ENCODE data around the gene SWI5.
"Not testable (repeated sequence)": the region's sequence is repeated elsewhere in the genome, so short reads cannot be mapped to it uniquely, and the experiment has no call there.

Gene SWI5

DNA sequence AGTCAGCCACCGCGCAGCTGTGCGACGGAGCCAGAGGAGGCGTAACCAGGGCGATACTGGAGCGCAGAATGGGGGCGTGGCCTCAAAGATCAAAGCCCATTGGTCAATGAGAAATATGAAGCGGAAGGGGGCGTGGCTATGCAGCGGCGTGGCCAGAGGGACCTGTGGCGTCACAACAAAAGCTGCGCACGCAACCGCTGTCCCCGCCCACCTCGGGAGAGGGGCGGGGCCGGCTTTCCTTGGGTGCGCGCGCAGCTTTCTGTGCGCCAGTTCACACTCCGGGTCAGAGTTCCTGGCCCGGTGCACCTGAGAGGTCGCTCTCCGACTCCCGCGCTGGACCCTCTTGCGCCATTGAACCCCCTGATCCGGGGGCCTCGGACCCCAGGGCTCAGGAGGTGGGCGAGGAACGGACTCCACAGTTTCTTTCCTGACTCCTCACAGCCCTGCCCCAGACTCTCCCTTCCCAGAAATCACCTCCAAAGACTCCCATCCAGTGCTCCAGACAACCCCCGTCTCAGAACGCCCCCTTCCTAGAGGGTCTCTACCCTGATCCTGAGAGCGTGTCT lies at the start of gene SWI5:
SWI5 (plus strand) TSS at position 269 of the 566 bp plus-strand sequence.
- DNase-seq: peak; percentile 99

GRCh38 chr9:128226412-128226801 lies 49.7 kb upstream of the SWI5 start:
- no peak for DNase-seq

- not testable (repeated sequence) for DNase-seq
Measured at GRCh38 chr9:128230897-128231296, 45.2 kb upstream of the SWI5 start.

DNA sequence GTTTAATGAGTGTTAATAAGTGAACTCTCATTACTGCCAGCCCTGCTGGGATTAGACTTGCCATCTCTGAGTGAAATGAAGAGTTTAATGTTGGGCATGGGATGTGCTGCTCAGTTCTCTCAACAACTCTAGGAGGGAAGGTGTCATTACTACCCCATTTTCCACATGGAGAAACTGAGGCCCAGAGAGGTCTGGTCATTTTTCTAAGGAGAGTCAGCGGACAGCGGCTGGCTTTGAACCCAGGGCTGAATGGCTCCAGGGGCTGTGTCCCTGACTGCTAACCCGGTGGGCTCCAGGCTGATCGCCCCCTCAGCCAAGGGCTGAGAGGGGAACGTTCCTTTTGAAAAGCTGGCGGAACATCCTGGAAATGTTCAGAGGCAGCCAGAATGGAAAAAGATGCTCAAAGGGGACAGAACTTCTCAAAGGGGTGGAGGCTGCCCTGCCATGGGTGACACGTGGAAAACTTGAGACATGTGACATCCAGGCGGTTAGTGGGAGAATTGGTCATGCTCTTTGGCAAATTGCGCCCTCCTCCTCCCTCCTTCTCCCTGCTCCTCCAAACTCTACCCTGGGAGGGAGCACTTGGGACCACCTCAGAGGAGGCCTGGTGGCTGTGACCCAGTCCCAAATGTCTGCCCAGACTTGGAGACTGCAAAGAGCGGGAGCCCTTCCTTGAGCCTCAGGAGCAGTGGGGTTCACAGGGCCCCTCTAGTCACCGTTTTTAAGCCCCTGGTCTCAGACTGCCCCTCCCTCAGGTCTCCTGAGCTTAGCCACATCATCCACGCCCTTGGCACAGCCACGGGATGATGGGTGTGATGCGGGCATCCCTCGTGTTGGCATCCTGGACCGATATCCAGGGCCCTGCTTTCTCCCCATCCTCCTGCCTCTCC lies 44.2 kb upstream of the SWI5 start:
- no peak for DNase-seq

GRCh38 chr9:128232528-128233428 lies 43.3 kb upstream of the SWI5 start:
- no peak for DNase-seq

DNA sequence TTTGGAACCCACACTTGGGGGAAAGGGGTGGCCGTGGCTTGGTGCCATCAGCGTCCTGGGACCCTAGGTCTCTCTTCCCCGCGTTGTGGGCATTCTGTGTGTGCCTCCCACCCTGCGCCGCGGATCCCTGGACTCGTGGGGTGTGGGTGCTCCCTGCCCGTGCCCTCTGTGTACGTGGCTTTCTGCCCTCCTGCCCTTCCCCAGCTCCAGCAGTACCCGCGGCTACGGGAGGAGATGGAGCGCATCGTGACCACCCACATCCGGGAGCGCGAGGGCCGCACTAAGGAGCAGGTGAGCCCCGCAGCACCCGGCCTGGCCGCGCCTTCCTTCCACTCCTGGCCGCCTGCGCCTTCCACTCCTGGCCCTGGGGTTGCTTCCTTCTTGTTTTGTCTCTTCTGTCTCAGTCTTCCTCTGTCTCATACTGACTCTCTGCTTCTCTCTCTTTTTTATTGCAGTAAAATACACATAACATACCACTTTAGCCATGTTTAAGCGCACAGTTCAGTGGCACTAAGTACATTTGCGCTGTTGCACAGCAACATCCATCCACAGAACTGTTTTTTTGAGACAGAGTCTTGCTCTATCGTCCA lies 42.2 kb upstream of the SWI5 start:
- no peak for DNase-seq

GRCh38 chr9:128242124-128242523 lies 34.0 kb upstream of the SWI5 start:
- DNase-seq: no peak

DNA sequence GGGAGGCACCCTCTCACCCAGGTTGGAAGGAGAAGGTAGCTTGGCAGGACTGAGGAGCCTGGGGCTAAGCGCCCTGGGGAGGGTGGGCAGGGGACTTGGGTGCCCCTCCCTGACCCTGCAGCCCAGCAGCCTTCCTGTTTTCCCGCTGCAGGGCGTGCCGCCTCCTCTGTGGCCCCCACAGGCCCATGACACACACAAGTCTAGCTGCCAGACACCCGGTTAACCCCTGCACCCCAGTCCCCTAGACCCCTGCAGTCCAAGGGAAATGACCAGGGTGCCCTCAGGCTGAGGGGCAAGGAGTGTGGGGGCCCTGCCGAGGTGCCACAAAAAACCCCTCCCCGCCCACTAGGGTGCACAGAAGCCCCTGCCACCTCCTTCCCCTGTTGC lies 33.3 kb upstream of the SWI5 start:
- no peak for DNase-seq

DNA sequence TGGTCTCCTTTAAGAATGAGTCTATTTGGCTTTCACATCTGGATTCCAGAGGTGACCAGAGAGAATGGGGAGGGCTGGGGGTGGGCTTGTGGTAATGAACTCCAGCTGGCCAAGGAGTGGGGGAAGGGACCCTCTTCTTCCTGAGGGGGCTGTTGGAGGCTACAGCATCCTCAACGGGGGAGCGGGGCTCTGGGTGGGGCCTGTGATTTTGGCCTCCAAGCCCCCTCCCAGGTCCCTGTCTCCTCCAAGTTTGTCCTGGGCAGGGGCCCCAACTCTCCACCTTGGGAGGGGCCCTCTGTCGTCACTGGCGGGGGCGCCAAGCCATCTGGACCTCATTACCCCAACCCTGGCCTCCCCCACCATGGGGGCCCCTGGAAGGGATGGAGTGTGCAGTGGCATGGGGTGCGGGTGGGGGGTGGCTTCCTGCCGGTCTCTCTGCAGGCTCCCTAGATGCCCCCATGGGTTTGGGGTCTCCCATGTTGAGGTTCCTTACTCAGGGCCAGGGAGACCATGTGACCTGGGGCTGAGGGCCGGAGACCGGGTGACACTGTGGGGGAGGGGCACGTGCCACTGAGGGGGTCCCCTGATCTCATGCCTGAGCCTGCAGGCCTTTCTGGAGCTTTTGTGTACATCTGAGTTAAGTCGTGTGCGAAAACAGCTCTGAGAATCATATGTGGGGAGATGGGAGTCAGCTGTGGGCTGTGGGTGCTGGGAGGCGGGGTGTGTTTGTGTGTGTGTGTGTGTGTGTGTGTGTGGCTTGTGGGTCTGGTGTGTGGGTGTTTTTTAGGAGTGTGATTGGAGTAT lies 32.7 kb upstream of the SWI5 start:
- no peak for DNase-seq

DNA sequence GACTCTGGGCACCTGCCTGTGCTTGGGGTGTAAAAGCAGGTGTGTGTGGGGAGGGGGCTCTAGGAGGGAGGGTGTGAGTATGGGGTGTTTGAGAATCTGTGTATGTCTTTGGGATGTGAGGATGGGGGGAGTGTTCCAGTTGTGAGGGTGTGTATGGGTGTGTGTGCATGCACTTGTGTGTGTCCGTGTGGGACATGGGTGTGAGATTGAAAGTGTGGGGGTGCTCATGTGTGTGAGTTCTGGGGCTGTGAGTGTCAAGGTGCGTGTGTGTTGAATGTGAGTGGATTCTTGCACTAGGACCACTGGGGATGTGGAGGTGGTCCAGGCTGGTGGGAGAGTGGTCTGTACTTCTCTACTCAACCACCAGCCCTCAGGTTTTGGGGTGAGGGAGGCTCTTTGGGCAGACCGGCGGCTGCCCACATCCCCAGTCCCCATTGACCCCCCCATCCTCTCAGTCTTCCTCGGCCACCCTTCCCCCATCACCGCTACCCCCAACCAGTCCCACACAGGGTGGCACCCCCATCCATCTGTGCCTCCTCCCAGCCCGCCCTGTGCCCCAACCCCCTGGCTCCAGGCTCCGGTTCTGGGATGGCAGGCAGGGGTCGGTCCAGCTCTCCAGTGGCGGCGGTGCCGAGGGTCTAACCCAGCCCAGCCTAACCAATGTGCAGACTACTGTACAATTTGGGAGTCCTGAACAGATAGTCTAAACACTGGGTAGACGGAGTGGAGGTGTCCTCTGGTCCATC lies 31.8 kb upstream of the SWI5 start:
- no peak for DNase-seq

DNA sequence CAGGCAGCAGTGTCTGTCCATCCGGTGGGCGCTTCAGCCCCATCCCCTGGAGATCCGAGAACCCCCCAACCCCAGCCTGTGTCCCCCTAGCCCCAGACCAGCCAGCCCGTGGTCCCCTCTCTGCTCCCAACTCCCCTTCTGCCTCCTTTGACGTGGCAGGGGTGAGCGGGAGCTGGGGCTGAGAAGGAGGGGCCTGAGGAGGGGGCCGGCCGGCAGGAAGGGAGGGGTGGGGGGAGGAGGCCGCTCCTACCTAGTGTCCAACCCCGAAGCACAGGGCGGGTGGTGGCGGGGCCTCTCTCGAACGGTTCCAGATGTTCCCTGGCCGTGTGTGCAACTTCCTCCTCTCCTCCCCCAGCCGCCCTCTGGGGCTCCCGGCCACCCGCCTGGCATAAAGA lies 31.2 kb upstream of the SWI5 start:
- DNase-seq: no peak

- DNase-seq: no peak
Measured at GRCh38 chr9:128245421-128246151, 30.5 kb upstream of the SWI5 start.

DNA sequence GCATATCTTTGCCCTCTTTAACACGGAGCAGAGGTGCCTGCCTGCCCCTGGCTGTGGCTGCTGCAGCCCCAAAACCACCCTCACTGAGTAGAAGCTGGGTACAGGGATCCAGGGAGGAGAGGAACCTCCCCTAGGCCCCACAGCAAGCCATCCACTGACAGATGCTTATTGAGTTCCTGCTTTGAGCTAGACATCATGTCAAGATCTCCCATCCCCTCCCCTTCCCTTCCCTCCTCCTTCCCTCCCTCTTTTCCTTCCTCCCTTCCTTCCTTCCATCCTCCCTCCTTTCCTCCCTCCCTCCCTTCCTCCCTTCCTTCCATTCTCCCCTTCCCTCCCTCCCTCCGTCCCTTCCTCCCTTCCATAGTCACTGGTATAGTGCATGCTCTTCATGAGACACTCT lies 29.6 kb upstream of the SWI5 start:
- DNase-seq: no peak

DNA sequence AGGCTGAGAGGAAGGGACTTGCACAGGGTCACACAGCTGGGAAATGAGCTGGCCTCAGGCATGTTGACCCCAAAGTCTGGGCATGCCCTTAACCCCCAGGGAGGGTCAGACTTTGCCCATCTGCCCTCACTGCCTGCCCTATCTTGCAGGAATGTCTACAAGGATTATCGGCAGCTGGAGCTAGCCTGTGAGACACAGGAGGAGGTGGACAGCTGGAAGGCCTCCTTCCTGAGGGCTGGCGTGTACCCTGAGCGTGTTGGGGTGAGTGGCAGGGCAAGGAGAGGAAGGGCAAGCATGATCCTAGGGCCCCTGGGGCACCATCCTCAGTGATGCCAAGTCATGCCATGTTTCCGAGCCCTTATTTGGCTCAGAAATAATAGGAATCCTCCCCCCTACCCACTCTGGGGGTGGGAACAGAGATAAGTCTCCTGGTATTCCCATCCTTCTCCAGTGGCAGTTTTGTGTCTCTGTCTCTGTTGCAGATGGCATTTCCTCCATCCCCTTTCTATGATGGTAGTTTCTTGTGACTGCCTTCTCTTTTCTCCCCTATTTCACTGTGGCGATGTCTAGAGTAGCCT lies 28.8 kb upstream of the SWI5 start:
- no peak for DNase-seq

- DNase-seq: no peak
Measured at GRCh38 chr9:128249558-128249907, 26.5 kb upstream of the SWI5 start.

GRCh38 chr9:128249908-128250838 lies 25.9 kb upstream of the SWI5 start:
- DNase-seq: peak; percentile 97

DNA sequence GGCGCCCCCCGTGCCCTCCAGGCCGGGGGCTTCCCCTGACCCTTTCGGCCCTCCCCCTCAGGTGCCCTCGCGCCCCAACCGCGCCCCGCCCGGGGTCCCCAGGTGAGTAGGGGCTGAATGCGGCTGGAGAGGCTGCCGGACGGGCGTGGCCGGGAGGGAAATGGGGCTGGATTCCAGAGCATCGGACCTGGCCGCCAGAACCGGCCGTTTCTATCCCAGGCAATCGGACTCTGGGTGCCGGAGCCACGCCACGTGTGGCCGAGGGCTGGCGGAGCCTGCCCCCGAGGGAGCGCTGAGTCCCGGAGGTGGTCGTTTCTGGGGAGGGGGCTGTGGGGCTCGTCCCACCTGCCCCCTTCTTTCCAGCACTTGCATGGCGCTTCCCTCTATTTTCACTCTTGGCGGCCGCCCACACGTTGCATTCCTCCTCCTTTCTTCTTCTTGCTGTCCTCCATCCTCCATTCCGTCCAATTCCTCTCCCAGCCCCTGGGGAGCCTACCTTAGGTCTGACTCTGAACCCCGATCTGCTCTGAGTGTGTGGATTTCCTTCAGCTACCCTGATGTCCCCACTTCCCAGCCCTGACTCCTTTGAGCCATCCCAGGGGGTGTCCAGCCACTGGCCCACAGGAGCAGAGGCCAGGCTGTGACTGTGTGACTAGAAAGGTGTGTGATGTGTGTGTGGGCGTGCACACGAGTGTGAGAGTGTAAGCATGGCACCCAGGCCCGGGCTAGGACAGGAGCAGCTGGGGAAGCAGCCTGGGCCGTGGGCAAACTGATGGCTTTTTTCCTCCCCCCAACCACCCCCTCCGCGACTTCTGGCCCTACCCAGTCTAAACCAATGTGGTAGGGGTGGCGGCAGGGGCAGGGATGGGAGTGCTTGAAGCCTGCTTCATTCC lies 25.0 kb upstream of the SWI5 start:
- peak; percentile 8 for DNase-seq

- no peak for DNase-seq
Measured at GRCh38 chr9:128251732-128252100, 24.4 kb upstream of the SWI5 start.

Measured in activated naive CD4-positive, alpha-beta T cell treated with Interleukin-2 at 50 U/mL for 16 hours (primary cell).